NCI-H146 (cell line): ENCODE data around the gene ZBTB24.

Experiments used
- DNase-seq: peaks from one replicate; lab custom pipeline; 2025; lab: John Stamatoyannopoulos, UW

The ZBTB24 gene

GRCh38 chr6:109498052-109498451, 15.0 kb upstream of the ZBTB24 start:
- peak; percentile 64 for DNase-seq

GRCh38 chr6:109496036-109496772, 13.2 kb upstream of the ZBTB24 start:
- DNase-seq = no peak

- DNase-seq = no peak
Measured at GRCh38 chr6:109493865-109494264, 10.8 kb upstream of the ZBTB24 start.

DNA sequence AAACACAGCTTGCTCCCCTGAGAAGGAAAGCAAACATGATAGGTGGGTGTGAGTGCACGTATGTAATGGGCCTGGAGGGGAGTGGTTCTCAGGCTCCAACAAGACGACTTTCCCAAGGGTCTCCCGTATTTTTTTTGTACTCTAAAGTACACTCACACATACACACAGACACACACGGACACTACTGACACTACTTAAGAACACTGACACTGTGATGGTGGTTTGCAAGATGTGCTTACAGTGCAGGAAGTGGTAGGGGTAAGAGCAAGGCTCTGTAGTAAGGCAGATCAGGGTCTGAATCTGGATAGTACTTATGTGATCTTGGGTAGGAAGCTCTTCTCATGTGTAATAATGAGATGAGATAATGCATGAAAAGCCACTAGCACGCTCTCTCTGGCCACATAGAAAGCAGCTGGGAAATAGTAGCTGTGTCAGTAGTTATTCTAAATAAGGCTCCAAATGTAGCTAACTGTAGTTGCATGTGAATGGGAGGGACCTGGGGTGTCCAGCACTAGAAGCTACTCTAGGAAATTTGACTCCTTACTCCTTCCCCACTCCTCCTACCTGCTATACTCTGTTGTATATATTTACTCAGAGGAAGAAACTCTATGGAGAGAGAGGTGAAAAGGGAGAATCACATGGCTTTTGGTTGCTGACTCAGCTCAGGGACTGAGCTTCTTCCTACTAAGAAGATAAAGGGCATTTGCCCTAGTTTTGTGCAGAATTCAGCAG, 8.4 kb upstream of the ZBTB24 start:
- no peak for DNase-seq

GRCh38 chr6:109490713-109491112, 7.7 kb upstream of the ZBTB24 start:
- no peak for DNase-seq

DNA sequence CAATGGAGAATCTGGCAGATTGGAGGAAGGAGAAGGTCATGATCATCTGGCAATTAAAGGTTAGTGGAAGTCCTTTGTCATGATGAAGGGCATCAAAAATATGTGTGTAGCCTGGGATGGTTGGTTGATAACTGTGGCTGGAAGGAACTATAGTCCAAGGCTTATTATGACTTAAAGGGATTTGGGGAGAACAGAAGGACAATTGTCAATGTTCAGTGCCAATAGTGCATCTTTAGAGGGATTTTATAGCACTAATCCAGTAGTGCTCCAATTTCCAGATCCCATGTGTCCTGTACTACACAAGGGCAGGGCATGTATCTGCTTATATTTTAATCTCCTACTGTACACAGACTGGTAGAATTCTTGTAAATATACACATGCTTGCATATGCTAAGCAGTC, 5.0 kb upstream of the ZBTB24 start:
- DNase-seq = no peak

DNA sequence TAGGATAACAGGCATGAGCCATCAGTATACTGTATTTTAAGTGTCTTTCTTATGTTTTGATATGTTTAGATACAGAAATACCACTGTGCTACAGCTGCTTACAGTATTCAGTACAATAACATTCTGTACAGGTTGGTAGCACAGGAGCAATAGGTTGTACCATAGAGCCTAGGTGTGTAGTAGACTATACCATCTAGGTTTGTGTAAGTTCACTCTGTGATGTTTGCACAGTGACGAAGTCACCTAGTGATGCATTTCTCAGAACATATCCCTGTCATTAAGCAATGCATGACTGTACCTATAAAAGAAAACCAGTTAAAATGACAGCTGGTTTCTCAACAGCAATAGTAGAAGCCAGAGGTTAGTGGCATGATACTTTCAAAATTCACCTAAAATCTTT, 3.0 kb upstream of the ZBTB24 start:
- no peak for DNase-seq

DNA sequence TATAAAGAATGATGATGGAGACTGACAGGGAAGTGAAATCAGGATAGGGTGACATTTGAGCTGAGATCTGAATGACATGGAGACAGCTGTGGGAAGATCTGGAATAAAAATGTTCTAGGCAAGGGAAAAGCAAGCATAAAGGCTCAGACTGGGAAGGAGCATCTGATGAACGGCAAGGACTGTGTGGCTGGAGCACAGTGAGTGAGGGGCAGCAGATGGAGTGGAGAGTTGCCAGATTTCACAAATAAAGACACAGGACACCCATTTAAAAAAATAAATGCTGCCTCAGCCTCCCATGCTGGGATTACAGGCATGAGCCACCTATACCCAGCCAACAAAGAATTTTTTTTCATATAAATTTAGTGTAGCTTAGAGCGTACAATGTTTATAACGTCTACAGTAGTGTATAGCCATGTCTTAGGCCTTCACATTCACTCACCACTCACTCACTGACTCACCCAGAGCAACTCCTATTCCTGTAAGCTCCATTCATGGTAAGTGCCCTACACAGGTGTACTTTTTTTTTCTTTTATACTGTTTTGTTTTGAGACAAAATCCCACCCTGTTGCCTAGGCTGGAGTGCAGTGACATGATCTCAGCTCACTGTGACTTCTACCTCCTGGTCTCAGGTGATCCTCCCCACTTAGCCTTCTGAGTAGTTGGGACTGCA, 2.4 kb upstream of the ZBTB24 start:
- DNase-seq = no peak

- no peak for DNase-seq
Measured at GRCh38 chr6:109484122-109484521, 1.1 kb upstream of the ZBTB24 start.

- no peak for DNase-seq
Measured at GRCh38 chr6:109483735-109484057, 677 bp upstream of the ZBTB24 start.

- DNase-seq = no peak
Measured at GRCh38 chr6:109480993-109481480, 2.0 kb downstream of the ZBTB24 start.

- DNase-seq = no peak
Measured at GRCh38 chr6:109478841-109479624, 4.0 kb downstream of the ZBTB24 start.

- DNase-seq = no peak
Measured at GRCh38 chr6:109478222-109478805, 4.7 kb downstream of the ZBTB24 start.

DNA sequence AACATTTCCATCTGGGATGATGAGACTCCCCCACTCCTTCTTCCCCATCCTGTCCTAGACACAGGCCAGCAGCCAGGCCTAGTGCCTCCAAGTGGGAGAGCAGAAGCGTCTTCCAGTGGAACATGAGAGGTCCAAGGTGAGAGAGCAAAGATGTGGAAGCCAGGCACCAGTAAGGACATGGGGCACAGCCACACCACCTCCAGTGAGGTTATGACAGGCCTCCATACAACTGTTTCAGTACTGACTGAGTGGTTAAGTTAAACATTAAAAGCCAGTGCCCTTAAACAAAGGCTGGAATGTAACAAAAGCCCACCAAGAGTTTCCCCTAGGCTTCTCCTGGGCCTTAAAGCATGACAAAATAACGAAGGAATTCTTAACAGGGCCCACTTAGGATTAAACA, 5.3 kb downstream of the ZBTB24 start:
- DNase-seq = no peak

DNA sequence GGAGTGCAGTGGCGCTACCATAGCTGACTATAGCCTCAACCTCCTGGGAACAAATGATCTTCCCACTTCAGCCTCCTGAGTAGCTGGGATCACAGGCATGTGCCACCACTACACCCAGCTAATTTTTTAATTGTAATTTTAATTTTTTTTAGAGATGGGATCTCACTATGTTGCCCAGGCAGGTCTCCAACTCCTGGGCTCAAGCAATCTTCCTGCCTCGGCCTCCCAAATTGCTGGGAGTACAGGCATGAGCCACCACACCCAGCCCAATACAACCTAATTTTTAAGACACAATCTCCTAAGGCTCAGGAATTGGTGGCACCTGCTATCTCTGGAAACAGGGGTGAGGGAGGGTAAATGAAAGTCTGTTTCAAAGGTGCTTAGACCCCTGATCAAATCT, 5.8 kb downstream of the ZBTB24 start:
- no peak for DNase-seq

DNA sequence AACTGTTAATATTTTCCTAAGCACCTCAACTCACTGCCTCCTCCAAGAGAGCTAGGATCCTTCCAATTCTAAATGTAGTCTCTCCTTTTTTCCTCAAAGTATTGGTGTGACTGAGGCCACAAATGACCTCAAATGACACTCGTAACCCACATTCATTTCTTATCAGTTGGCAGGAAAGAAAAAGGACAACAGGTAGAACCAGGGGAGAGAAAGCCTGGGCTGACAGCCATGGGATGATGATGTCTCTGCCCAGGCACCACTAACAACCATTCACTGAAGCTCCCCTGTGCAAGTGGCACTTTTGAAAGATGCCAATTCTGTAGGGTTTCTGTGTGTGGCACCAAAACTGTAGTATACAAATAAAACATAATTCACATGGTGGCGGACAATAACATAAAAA, 7.4 kb downstream of the ZBTB24 start:
- DNase-seq = no peak

- DNase-seq = no peak
Measured at GRCh38 chr6:109474995-109475394, 8.0 kb downstream of the ZBTB24 start.

DNA sequence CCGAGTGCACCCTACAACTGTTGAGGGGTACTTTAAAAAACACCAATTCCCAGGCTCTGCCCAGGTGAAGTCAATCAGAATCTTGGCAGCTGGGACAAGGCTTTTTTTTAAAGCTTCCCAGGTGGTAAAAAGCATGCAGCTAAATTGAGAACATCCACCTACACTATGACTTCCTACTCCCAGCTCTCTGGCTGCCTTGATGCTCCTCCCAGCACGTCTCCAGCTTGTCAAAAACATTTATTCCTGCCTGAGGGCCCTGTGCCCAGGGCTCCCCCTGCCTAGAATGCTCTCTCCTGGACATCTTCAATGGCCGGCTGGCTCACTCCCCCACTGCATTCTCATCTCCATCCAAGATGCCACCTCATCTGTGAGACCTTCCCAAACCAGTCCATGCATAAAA, 9.9 kb downstream of the ZBTB24 start:
- no peak for DNase-seq

GRCh38 chr6:109472132-109472995, 10.7 kb downstream of the ZBTB24 start:
- DNase-seq = no peak

- DNase-seq = no peak
Measured at GRCh38 chr6:109471105-109471810, 11.8 kb downstream of the ZBTB24 start.
